ENCODE results near the gene ENDOV. TPM values are rescaled to one million over a fixed set of nuclear protein-coding genes. Genes with fewer than 3 reads are reported as not detected.

ENDOV gene
- total RNA-seq, 1 donor from 2014 or later = 22.8 TPM

DNA sequence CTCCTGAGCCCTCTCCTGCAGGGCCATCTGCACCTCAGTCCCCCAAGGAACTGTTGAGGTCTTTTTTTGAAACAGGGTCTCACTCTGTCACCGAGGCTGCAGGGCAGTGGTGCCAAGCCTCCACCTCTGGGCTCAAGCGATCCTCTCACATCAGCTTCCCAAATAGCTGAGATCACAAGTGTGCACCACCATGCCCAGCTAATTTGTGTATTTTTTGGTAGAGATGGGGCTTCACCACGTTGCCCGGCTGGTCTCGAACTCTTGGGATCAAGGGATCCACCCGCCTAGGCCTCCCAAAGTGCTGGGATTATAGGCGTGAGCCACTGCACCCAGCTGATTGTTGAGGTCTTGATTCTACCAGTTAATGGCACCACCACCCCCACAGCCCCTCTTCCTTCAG, 27.9 kb upstream of the ENDOV start:
- H3K27ac Mint-ChIP-seq (ENCODE audit: unreplicated experiment) = no peak overlapping the region
- H3K4me1 Mint-ChIP-seq (ENCODE audit: low read depth) = peaks cover 29% of the 10 kb centered on the region
- DNase-seq (ENCODE audit: low spot score) = no peak
- H3K9me3 Mint-ChIP-seq (ENCODE audit: low read depth) = no peaks in the 10 kb centered on the region
- H3K36me3 Mint-ChIP-seq (ENCODE audit: low read depth) = peaks cover 46% of the 10 kb centered on the region
- no peak overlapping the region for H3K4me3 Mint-ChIP-seq (ENCODE audit: unreplicated experiment)
- TF ChIP-seq, protein P1, sequence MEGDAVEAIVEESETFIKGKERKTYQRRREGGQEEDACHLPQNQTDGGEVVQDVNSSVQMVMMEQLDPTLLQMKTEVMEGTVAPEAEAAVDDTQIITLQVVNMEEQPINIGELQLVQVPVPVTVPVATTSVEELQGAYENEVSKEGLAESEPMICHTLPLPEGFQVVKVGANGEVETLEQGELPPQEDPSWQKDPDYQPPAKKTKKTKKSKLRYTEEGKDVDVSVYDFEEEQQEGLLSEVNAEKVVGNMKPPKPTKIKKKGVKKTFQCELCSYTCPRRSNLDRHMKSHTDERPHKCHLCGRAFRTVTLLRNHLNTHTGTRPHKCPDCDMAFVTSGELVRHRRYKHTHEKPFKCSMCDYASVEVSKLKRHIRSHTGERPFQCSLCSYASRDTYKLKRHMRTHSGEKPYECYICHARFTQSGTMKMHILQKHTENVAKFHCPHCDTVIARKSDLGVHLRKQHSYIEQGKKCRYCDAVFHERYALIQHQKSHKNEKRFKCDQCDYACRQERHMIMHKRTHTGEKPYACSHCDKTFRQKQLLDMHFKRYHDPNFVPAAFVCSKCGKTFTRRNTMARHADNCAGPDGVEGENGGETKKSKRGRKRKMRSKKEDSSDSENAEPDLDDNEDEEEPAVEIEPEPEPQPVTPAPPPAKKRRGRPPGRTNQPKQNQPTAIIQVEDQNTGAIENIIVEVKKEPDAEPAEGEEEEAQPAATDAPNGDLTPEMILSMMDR (IDR thresholded peaks at IDR 0.05) = no peak
- no peaks in the 10 kb centered on the region for H3K27me3 Mint-ChIP-seq (ENCODE audit: low read depth)

DNA sequence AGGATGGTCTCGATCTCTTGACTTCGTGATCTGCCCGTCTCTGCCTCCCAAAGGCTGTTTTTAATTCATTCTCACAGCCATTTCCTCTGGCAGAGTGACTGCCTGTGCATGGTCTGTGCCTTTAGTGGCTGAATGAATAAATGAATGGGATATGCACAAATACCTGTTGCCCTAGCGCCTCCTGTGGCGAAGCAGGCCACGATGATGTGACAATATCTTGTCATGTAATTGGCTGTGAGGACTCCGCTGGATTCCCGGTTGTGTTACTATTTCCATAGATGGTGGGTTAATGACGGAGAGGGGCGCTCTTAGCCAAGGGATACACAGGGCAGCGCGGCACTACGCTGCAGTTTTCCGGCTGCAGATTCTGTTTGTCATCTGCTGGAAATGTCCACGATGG, 26.8 kb upstream of the ENDOV start:
- Mint-ChIP-seq H3K36me3 (ENCODE audit: low read depth) (peaks cover 44% of the 10 kb centered on the region), H3K27me3 (ENCODE audit: low read depth) (no peaks in the 10 kb centered on the region), H3K27ac (ENCODE audit: unreplicated experiment) (no peak overlapping the region), H3K4me3 (ENCODE audit: unreplicated experiment) (no peak overlapping the region), H3K4me1 (ENCODE audit: low read depth) (peaks cover 29% of the 10 kb centered on the region), H3K9me3 (ENCODE audit: low read depth) (no peaks in the 10 kb centered on the region)
- TF ChIP-seq, protein P1 (IDR thresholded peaks at IDR 0.05) = no peak
- DNase-seq (ENCODE audit: low spot score) = no peak

DNA sequence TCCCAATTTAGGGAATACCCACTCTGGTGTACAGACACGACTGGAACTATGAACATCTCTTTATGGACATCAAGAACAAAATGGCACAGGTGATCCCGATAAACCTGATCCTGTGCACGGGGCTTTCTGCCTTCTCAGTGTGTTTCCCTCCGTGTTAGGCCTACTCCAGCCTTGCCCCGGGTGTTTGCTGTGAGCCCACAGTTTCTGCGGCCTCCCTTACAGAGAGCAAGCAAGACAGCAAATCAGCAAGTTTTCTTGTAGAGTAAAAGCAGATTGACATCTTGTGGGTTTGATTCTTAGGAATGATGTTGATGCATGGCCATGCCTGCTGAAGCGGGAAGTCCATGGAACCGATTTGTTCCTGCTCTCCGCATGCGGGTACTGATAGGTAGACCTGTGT, 26.4 kb upstream of the ENDOV start:
- Mint-ChIP-seq H3K27me3 (ENCODE audit: low read depth) (no peaks in the 10 kb centered on the region), H3K36me3 (ENCODE audit: low read depth) (peaks cover 42% of the 10 kb centered on the region), H3K4me3 (ENCODE audit: unreplicated experiment) (peak overlapping the region; percentile 4), H3K9me3 (ENCODE audit: low read depth) (no peaks in the 10 kb centered on the region), H3K4me1 (ENCODE audit: low read depth) (peaks cover 29% of the 10 kb centered on the region), H3K27ac (ENCODE audit: unreplicated experiment) (peak overlapping the region; percentile 89)
- TF ChIP-seq, protein P1 (IDR thresholded peaks at IDR 0.05) = no peak
- no peak for DNase-seq (ENCODE audit: low spot score)

DNA sequence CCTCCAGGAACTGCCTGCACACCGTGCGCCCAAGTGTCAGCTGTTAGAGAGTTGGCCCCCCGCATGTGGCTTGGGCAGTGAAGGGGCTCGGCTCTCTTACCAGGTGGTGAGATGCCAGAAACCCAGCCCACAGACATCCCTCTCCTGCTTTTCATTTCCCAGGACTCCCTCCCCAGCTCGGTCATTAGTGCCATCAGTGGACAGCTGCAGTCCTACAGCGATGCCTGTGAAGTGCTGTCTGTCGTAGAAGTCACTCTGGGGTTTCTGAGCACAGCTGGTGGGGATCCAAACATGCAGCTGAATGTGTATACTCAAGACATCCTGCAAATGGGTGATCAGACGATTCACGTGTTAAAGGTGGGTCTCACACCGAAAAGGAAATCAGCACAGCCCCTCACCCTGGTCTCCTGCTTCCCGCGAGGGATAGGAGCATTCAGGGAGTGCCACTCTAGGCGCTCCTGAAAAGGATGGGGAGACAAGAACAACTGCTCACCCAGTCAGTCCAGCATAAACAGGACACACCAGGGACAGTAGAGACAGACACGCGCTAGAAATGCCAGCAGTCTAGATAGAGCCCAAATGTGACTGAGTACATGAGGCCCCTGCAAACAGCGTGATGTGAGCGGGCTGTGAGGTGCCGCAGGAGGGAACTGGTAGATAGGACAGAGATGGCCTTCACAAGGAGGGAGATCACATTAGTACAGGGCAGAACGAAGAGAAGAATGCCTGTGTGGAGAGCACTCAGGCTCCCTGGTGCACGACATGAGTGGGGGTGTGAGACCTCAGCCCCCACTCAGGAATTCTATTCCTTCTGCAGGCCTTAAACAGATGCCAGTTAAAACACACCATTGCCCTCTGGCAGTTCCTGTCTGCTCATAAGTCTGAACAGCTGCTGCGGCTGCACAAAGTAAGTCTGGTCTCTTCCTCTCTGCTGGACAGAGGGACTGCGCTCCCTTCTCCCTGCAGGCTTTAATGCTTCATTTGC, 25.7 kb upstream of the ENDOV start:
- no peak for DNase-seq (ENCODE audit: low spot score)
- no peaks in the 10 kb centered on the region for H3K27me3 Mint-ChIP-seq (ENCODE audit: low read depth)
- peak overlapping the region; percentile 4 for H3K4me3 Mint-ChIP-seq (ENCODE audit: unreplicated experiment)
- H3K27ac Mint-ChIP-seq (ENCODE audit: unreplicated experiment) = peak overlapping the region; percentile 89
- H3K4me1 Mint-ChIP-seq (ENCODE audit: low read depth) = peaks cover 29% of the 10 kb centered on the region
- no peaks in the 10 kb centered on the region for H3K9me3 Mint-ChIP-seq (ENCODE audit: low read depth)
- TF ChIP-seq, protein P1 (IDR thresholded peaks at IDR 0.05) = no peak
- H3K36me3 Mint-ChIP-seq (ENCODE audit: low read depth) = peaks cover 41% of the 10 kb centered on the region

DNA sequence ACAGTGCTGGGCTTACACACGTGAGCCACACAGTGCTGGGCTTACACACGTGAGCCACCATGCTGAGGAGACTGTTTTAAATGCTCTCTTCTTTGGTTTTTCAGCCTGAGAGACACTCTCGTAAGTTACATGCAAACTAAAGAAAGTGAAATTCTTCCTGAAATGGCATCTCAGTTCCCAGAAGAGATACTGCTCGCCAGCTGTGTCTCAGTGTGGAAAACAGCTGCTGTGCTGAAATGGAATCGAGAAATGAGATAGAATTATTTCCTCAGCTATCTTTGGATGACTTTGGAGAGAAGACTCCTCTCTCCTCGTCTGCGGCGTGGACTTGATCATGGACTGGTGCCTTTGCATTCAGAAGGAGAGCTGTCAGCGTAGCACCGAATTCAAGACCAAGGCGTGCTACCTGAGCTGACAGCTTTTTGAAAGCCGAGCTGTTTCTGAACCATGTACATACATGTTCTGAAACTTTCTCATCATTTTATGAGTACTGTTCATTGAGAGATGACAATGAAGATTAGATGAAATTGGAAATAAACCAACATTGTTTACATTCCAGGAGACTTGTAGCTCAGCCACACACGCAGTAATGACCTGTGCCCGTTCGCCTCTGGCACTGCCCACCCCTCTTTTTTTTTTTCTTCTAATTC, 21.6 kb upstream of the ENDOV start:
- H3K4me1 Mint-ChIP-seq (ENCODE audit: low read depth) = peaks cover 25% of the 10 kb centered on the region
- no peak for DNase-seq (ENCODE audit: low spot score)
- H3K27ac Mint-ChIP-seq (ENCODE audit: unreplicated experiment) = no peak overlapping the region
- H3K9me3 Mint-ChIP-seq (ENCODE audit: low read depth) = no peaks in the 10 kb centered on the region
- H3K27me3 Mint-ChIP-seq (ENCODE audit: low read depth) = no peaks in the 10 kb centered on the region
- no peak overlapping the region for H3K4me3 Mint-ChIP-seq (ENCODE audit: unreplicated experiment)
- peaks cover 24% of the 10 kb centered on the region for H3K36me3 Mint-ChIP-seq (ENCODE audit: low read depth)
- TF ChIP-seq, protein P1 (IDR thresholded peaks at IDR 0.05) = no peak
